ENCODE data around the gene PHF5A. TPM values are rescaled to one million over a fixed set of nuclear protein-coding genes. Genes with fewer than 3 reads are reported as not detected.

PHF5A gene
- total and polyA plus RNA-seq, 2 of the 8 experiments (the other 6 are each of a cell fraction or from before 2014, with no cell fraction given): 119 to 135 TPM

GRCh38 chr22:41425660-41426365 is 42.7 kb downstream of the PHF5A start:
- no peak overlapping the region for H3K18ac ChIP-seq (ENCODE audit: extremely low read depth, low read length)
- H3K14ac ChIP-seq (ENCODE audit: insufficient read length): no peak overlapping the region
- no peaks in the 10 kb centered on the region for H3K9me3 ChIP-seq (ENCODE audit: insufficient read depth in 2 of 2, low read depth in 1 of 2, low read length in 1 of 2)
- H3K56ac ChIP-seq (replicated peaks; ENCODE audit: insufficient read length, low read depth, low read length): no peak overlapping the region
- H2BK20ac ChIP-seq (ENCODE audit: low read length): no peak overlapping the region
- FAIRE-seq (no peak), DNase-seq (ENCODE audit: low read depth in 1 of 2, low spot score in 2 of 2) (no peak)
- H3K23me2 ChIP-seq (ENCODE audit: low read depth, low read length): no peaks in the 10 kb centered on the region
- H2BK12ac ChIP-seq (ENCODE audit: low read depth, low read length): no peak overlapping the region
- no peak overlapping the region for H2BK120ac ChIP-seq (replicated peaks; ENCODE audit: low read depth, low read length)
- H4K20me1 ChIP-seq (replicated peaks in 1 of 2; ENCODE audit: control insufficient read depth in 1 of 2, insufficient read depth in 2 of 2, low read length in 2 of 2): peaks cover 0 to 4% of the 10 kb centered on the region in 2 experiments
- no peak overlapping the region for H4K5ac ChIP-seq (ENCODE audit: insufficient read length, low read depth, low read length)
- no peak overlapping the region for H3K23ac ChIP-seq (ENCODE audit: insufficient read length)
- no peak overlapping the region for H3K4ac ChIP-seq (replicated peaks; ENCODE audit: insufficient read length, low read depth, low read length)
- no peak overlapping the region for H2AFZ ChIP-seq (ENCODE audit: low read length)
- no peak overlapping the region for H3K9ac ChIP-seq (replicated peaks in 1 of 4; ENCODE audit: extremely low read depth in 1 of 4, low read depth in 3 of 4, low read length in 3 of 4)
- no peak overlapping the region for H2BK5ac ChIP-seq (ENCODE audit: low read depth, low read length)
- WGBS, 2 experiments (ENCODE audit: extremely low coverage in 1 of 2, insufficient coverage in 1 of 2, insufficient read length in 1 of 2, insufficient replicate concordance in 2 of 2, low coverage in 1 of 2, low lambda C conversion rate in 2 of 2, missing lambda C conversion rate in 1 of 2): 71% methylated on average over 9 of the region's 9 CpGs; no CpG with 5 or more reads in 1 of the 2 experiments
- H3K79me2 ChIP-seq (ENCODE audit: control insufficient read depth in 1 of 2, insufficient read depth in 2 of 2, low read length in 2 of 2): no peaks in the 10 kb centered on the region
- TF ChIP-seq TAF1 (IDR thresholded peaks at IDR 0.05; ENCODE audit: low read depth, low read length) (no peak), RBBP5 (IDR thresholded peaks at IDR 0.05; ENCODE audit: borderline replicate concordance, low read depth, low read length) (no peak), CTBP2 (IDR thresholded peaks at IDR 0.05; ENCODE audit: borderline replicate concordance, insufficient read depth, insufficient read length, low read length) (no peak), HDAC2 (IDR thresholded peaks at IDR 0.05; ENCODE audit: borderline replicate concordance in 1 of 2, low read depth in 2 of 2, low read length in 2 of 2) (no peak), JUND (IDR thresholded peaks at IDR 0.05; ENCODE audit: low read length) (no peak), RAD21 (IDR thresholded peaks at IDR 0.05 in 1 of 2, conservative IDR thresholded peaks at IDR 0.05 in 1 of 2; ENCODE audit: low read depth in 2 of 2, low read length in 2 of 2) (no peak), POU5F1 (IDR thresholded peaks at IDR 0.05; ENCODE audit: low read depth, low read length) (no peak), POLR2AphosphoS5 (IDR thresholded peaks at IDR 0.05; ENCODE audit: low read depth, low read length) (no peak)
- no peaks in the 10 kb centered on the region for H3K27me3 ChIP-seq (replicated peaks in 1 of 4; ENCODE audit: control insufficient read depth in 3 of 4, extremely low read depth in 1 of 4, insufficient read depth in 3 of 4, low read length in 3 of 4)
- no peak overlapping the region for H3K4me2 ChIP-seq (ENCODE audit: insufficient read depth in 1 of 2, low read depth in 2 of 2, low read length in 2 of 2)
- H2AK5ac ChIP-seq (ENCODE audit: low read depth, low read length): no peak overlapping the region
- H4K91ac ChIP-seq (replicated peaks; ENCODE audit: insufficient read length, low read length): no peak overlapping the region
- H3K4me1 ChIP-seq (replicated peaks in 1 of 4; ENCODE audit: control insufficient read depth in 3 of 4, insufficient read depth in 4 of 4, low read length in 3 of 4): no peaks in the 10 kb centered on the region; a peak in 1 of 7 replicates
- no peak overlapping the region for H3K27ac ChIP-seq (ENCODE audit: low read depth, low read length)
- POLR2A ChIA-PET (ENCODE audit: partially characterized antibody): interaction anchor here (0.6 to 2.8 kb wide), 9 partner anchors 8 to 43 kb away, joined by 3 to 16 read pairs (median 5); partner anchors contain the start of genes ACO2, PHF5A and TOB2
- peaks cover 3% of the 10 kb centered on the region; the same call in 1 of the 2 replicates for H3K79me1 ChIP-seq (ENCODE audit: low read depth, low read length)
- no peak overlapping the region for H2BK15ac ChIP-seq (ENCODE audit: low read length)
- no peaks in the 10 kb centered on the region for H3K36me3 ChIP-seq (ENCODE audit: control insufficient read depth in 2 of 4, insufficient read depth in 4 of 4, low read length in 3 of 4)
- no peak overlapping the region for H4K8ac ChIP-seq (ENCODE audit: extremely low read depth, insufficient read depth, low read length)
- no peak overlapping the region for H3K4me3 ChIP-seq (ENCODE audit: extremely low read depth in 1 of 4, insufficient read depth in 2 of 4, low read depth in 3 of 4, low read length in 4 of 4)
- CTCF ChIA-PET (ENCODE audit: partially characterized antibody): interaction anchor here (0.6 to 4.1 kb wide), 4 partner anchors 22 to 101 kb away, joined by 3 to 18 read pairs (median 4); no protein-coding TSS in a partner anchor

All from H1 (cell line).